Heart left ventricle (tissue), 13 donors: Measurements from ENCODE around the gene LGALS16.

ENCODE experiments used
- POLR2A ChIP-seq, 2 donors: fragments of 450-650 bp; IDR thresholded peaks; one replicate each; pipeline ENCODE4 v1.6.1; 2017; ENCODE audit warnings: antibody characterized with exemption in 2 of 2, mild to moderate bottlenecking in 2 of 2, moderate library complexity in 2 of 2
- TF ChIP-seq, protein P1 (sequence below), 12 donors: fragments of 200-600 bp; sonication (generic) in 4 of 12; IDR thresholded peaks; one replicate each; pipeline versions ENCODE4 v1.5.0 to v1.8.0; 2018 to 2022; ENCODE audit warnings: antibody characterized with exemption in 12 of 12, mild to moderate bottlenecking in 5 of 12
- donor health status: ischemic (EF 13 %, LVEDD 7.1; RV severe dilation, severe dysfunction).
- donor health status: DM: no; HTN: yes; CAD: no.
- donor health status: DM: no; HTN: no; CAD: no.
- donor health status: ischemic (EF 25% LVEDD 6.9; RV normal size, moderate dysfunction).
- donor health status: ischemic (EF 25% LVEDD 5.7; RV mildly dilated, moderate dysfunction).
- donor health status: ischemic (EF 35%, LVEDD 5.7; RV mildly dilated, moderate dysfunction).
- donor health status: nonischemic (EF 11% LVEDD 7.7; RV severe dilation, severe dysfunction).
- donor health status: DM: yes; HTN: yes; CAD: no.
- donor health status: PGD.
- donor health status: ischemic (EF 29% LVEDD 5.4; RV normal size, mild dysfunction).
- donor health status: nonischemic (EF 23%, LVEDD 6.1; RV moderate dilation, normal function).

DNA sequence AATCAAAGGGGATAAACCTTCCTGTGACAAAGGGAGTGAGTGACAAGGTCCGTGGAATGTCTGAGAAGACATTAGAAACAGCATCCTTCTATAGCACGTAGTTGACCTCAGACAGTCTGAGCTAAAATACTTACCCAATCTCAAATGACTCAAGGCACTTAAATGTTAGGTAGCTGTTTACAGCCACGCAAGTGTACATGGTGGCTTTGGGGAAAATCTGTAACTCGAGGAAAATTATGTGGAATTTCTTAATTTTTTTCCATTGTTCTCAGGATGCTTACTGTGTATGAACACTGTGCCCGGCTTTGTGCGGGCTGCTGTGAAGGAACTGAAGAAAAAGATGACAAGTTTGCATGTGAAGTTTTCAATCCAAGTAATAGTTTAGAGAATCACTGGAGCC is 48.2 kb upstream of the LGALS16 start:
- TF ChIP-seq, protein P1, sequence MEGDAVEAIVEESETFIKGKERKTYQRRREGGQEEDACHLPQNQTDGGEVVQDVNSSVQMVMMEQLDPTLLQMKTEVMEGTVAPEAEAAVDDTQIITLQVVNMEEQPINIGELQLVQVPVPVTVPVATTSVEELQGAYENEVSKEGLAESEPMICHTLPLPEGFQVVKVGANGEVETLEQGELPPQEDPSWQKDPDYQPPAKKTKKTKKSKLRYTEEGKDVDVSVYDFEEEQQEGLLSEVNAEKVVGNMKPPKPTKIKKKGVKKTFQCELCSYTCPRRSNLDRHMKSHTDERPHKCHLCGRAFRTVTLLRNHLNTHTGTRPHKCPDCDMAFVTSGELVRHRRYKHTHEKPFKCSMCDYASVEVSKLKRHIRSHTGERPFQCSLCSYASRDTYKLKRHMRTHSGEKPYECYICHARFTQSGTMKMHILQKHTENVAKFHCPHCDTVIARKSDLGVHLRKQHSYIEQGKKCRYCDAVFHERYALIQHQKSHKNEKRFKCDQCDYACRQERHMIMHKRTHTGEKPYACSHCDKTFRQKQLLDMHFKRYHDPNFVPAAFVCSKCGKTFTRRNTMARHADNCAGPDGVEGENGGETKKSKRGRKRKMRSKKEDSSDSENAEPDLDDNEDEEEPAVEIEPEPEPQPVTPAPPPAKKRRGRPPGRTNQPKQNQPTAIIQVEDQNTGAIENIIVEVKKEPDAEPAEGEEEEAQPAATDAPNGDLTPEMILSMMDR (IDR thresholded peaks at IDR 0.05), result no peak
- TF ChIP-seq POLR2A (IDR thresholded peaks at IDR 0.05), result no peak
